Measurements from ENCODE around the gene GALNT6.

GALNT6 gene

GRCh38 chr12:51368640-51369517 lies 22.3 kb downstream of the GALNT6 start:
- H3K4me2 ChIP-seq (ENCODE audit: low read length) = no peak overlapping the region
- H3K36me3 ChIP-seq (ENCODE audit: insufficient read depth, low read length) = no peaks in the 10 kb centered on the region

GRCh38 chr12:51365276-51365675 lies 25.9 kb downstream of the GALNT6 start:
- H3K4me2 ChIP-seq (ENCODE audit: low read length) = no peak overlapping the region
- TF ChIP-seq CTCF (IDR thresholded peaks at IDR 0.05; ENCODE audit: low read length) = no peak
- TF ChIP-seq EZH2 (IDR thresholded peaks at IDR 0.05; ENCODE audit: borderline replicate concordance, low read length) = no peak
- H3K9ac ChIP-seq (ENCODE audit: low read length) = no peak overlapping the region
- no peaks in the 10 kb centered on the region for H3K9me2 ChIP-seq (ENCODE audit: low read depth, low read length)
- no peak overlapping the region for H3K4me3 ChIP-seq (ENCODE audit: low read depth, low read length, poor library complexity, severe bottlenecking)
- H3K36me3 ChIP-seq (ENCODE audit: insufficient read depth, low read length) = no peaks in the 10 kb centered on the region
- H3K79me2 ChIP-seq (ENCODE audit: insufficient read depth, low read length) = no peaks in the 10 kb centered on the region
- H3K27ac ChIP-seq (ENCODE audit: low read depth, low read length, poor library complexity, severe bottlenecking) = no peak overlapping the region
- no peaks in the 10 kb centered on the region for H3K9me3 ChIP-seq (ENCODE audit: low read length)
- H3K4me1 ChIP-seq (ENCODE audit: insufficient read depth, low read length, severe bottlenecking) = peaks cover 9% of the 10 kb centered on the region
- H3K27me3 ChIP-seq (ENCODE audit: insufficient read depth, low read length) = no peaks in the 10 kb centered on the region
- no peaks in the 10 kb centered on the region for H4K20me1 ChIP-seq (ENCODE audit: insufficient read depth, low read length)
- no peaks in the 10 kb centered on the region for H3F3A ChIP-seq (ENCODE audit: insufficient read depth, low read length)
- H2AFZ ChIP-seq (ENCODE audit: low read length) = no peak overlapping the region

More at GRCh38 chr12:51368640-51369517, 22.3 kb downstream of the GALNT6 start:
- Histone ChIP-seq H3K27me3 (ENCODE audit: insufficient read depth, low read length) (no peaks in the 10 kb centered on the region), H3K9me3 (ENCODE audit: low read length) (no peaks in the 10 kb centered on the region), H4K20me1 (ENCODE audit: insufficient read depth, low read length) (no peaks in the 10 kb centered on the region), H3K4me1 (ENCODE audit: insufficient read depth, low read length, severe bottlenecking) (peaks cover 9% of the 10 kb centered on the region), H3F3A (ENCODE audit: insufficient read depth, low read length) (no peaks in the 10 kb centered on the region), H3K4me3 (ENCODE audit: low read depth, low read length, poor library complexity, severe bottlenecking) (no peak overlapping the region), H3K79me2 (ENCODE audit: insufficient read depth, low read length) (no peaks in the 10 kb centered on the region), H3K9me2 (ENCODE audit: low read depth, low read length) (no peaks in the 10 kb centered on the region), H2AFZ (ENCODE audit: low read length) (no peak overlapping the region), H3K27ac (ENCODE audit: low read depth, low read length, poor library complexity, severe bottlenecking) (no peak overlapping the region), H3K9ac (ENCODE audit: low read length) (no peak overlapping the region)
- TF ChIP-seq CTCF (IDR thresholded peaks at IDR 0.05; ENCODE audit: low read length) = no peak
- no peak for TF ChIP-seq EZH2 (IDR thresholded peaks at IDR 0.05; ENCODE audit: borderline replicate concordance, low read length)

- no peaks in the 10 kb centered on the region for H4K20me1 ChIP-seq (ENCODE audit: insufficient read depth, low read length)
- TF ChIP-seq EZH2 (IDR thresholded peaks at IDR 0.05; ENCODE audit: borderline replicate concordance, low read length) (no peak), CTCF (IDR thresholded peaks at IDR 0.05; ENCODE audit: low read length) (no peak)
- no peaks in the 10 kb centered on the region for H3K36me3 ChIP-seq (ENCODE audit: insufficient read depth, low read length)
- H3K4me3 ChIP-seq (ENCODE audit: low read depth, low read length, poor library complexity, severe bottlenecking) = no peak overlapping the region
- no peak overlapping the region for H3K4me2 ChIP-seq (ENCODE audit: low read length)
- H3K9ac ChIP-seq (ENCODE audit: low read length) = no peak overlapping the region
- no peaks in the 10 kb centered on the region for H3K9me2 ChIP-seq (ENCODE audit: low read depth, low read length)
- no peak overlapping the region for H3K27ac ChIP-seq (ENCODE audit: low read depth, low read length, poor library complexity, severe bottlenecking)
- peaks cover 7% of the 10 kb centered on the region for H3K4me1 ChIP-seq (ENCODE audit: insufficient read depth, low read length, severe bottlenecking)
- no peaks in the 10 kb centered on the region for H3K79me2 ChIP-seq (ENCODE audit: insufficient read depth, low read length)
- H3F3A ChIP-seq (ENCODE audit: insufficient read depth, low read length) = no peaks in the 10 kb centered on the region
- H3K27me3 ChIP-seq (ENCODE audit: insufficient read depth, low read length) = no peaks in the 10 kb centered on the region
- no peak overlapping the region for H2AFZ ChIP-seq (ENCODE audit: low read length)
- H3K9me3 ChIP-seq (ENCODE audit: low read length) = no peaks in the 10 kb centered on the region
Measured at GRCh38 chr12:51364001-51364400, 27.2 kb downstream of the GALNT6 start.

All from OCI-LY1 (cell line).